ENCODE results near the gene TCEA2. TPM values are rescaled to one million over a fixed set of nuclear protein-coding genes. Genes with fewer than 3 reads are reported as not detected.

Gene TCEA2
- total RNA-seq, 2 donors from 2014 or later = 64.3 to 110 TPM

DNA sequence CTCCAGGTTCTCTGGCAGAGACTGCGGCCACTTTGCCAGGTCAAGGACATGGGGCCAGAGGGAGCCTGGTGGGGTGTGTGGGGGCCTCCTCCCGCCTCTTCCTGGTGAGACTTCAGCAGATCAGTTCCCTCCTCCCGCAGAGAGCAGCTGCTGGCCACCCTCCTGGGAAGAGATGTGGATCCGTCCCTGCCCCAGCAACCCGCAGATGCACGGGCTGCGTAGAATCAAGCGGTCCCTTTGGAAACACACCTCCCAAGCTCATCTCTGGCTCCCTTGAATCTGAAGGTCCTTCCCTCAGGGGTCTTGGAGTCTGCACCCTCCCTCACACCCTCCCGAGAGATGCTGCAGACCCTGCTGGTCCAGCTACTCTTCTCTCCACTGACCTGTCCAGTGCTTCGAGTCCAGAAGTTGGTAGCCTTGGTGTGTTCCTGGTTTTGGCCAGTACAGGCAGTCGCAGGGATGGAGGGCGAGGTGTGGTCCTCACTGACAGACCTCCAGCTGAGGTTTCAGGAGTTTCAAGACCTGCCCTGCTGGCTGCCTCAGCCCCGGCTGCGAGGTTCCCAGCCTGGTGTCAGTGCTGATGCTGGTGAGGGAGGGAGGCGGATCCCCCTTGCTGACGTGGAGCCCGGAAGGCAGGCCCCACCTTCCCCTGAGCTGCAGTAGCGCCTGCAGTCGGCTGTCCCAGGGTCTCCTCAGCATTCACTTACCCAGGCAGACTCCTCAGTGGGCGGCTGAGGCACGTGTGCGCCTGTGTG, 44.2 kb downstream of the TCEA2 start, which contains the start of gene NPBWR2:
NPBWR2 (minus strand) TSS at position 585 of the 755 bp plus-strand sequence. CDS start 734 bp downstream, outside the sequence.
- Mint-ChIP-seq H3K4me3 (no peak within 1 kb of the TSS), H3K27me3 (ENCODE audit: insufficient read depth) (peaks cover 15% of the 10 kb centered on the region), H3K9me3 (no peaks in the 10 kb centered on the region), H3K36me3 (ENCODE audit: low read depth) (no peaks in the 10 kb centered on the region), H3K4me1 (no peaks in the 10 kb centered on the region), H3K27ac (no peak within 1 kb of the TSS)
- no peak within 1 kb of the TSS for H3K4me3 ChIP-seq (ENCODE audit: low read length)
- WGBS, 2 experiments (ENCODE audit: insufficient coverage in 1 of 2, insufficient read length in 1 of 2) = 82% methylated on average over 21 to 22 of the region's 22 CpGs
- TF ChIP-seq, protein P1, sequence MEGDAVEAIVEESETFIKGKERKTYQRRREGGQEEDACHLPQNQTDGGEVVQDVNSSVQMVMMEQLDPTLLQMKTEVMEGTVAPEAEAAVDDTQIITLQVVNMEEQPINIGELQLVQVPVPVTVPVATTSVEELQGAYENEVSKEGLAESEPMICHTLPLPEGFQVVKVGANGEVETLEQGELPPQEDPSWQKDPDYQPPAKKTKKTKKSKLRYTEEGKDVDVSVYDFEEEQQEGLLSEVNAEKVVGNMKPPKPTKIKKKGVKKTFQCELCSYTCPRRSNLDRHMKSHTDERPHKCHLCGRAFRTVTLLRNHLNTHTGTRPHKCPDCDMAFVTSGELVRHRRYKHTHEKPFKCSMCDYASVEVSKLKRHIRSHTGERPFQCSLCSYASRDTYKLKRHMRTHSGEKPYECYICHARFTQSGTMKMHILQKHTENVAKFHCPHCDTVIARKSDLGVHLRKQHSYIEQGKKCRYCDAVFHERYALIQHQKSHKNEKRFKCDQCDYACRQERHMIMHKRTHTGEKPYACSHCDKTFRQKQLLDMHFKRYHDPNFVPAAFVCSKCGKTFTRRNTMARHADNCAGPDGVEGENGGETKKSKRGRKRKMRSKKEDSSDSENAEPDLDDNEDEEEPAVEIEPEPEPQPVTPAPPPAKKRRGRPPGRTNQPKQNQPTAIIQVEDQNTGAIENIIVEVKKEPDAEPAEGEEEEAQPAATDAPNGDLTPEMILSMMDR (conservative IDR thresholded peaks at IDR 0.05) = no peak
- DNase-seq = peak; percentile 72
- H3K9ac ChIP-seq (ENCODE audit: extremely low read depth, low read length, poor library complexity, severe bottlenecking) = no peak within 1 kb of the TSS
- H3K4me1 ChIP-seq (ENCODE audit: control insufficient read depth, insufficient read depth, low read length) = no peaks in the 10 kb centered on the region
- no peak within 1 kb of the TSS for H3K27ac ChIP-seq (ENCODE audit: low read depth, low read length)
- peaks cover 14% of the 10 kb centered on the region for H3K27me3 ChIP-seq (ENCODE audit: control insufficient read depth, insufficient read depth, low read length, poor library complexity, severe bottlenecking)
- no peaks in the 10 kb centered on the region for H3K9me3 ChIP-seq (ENCODE audit: control insufficient read depth, low read length)
- H3K36me3 ChIP-seq (ENCODE audit: control insufficient read depth, insufficient read depth, low read length) = no peaks in the 10 kb centered on the region

DNA sequence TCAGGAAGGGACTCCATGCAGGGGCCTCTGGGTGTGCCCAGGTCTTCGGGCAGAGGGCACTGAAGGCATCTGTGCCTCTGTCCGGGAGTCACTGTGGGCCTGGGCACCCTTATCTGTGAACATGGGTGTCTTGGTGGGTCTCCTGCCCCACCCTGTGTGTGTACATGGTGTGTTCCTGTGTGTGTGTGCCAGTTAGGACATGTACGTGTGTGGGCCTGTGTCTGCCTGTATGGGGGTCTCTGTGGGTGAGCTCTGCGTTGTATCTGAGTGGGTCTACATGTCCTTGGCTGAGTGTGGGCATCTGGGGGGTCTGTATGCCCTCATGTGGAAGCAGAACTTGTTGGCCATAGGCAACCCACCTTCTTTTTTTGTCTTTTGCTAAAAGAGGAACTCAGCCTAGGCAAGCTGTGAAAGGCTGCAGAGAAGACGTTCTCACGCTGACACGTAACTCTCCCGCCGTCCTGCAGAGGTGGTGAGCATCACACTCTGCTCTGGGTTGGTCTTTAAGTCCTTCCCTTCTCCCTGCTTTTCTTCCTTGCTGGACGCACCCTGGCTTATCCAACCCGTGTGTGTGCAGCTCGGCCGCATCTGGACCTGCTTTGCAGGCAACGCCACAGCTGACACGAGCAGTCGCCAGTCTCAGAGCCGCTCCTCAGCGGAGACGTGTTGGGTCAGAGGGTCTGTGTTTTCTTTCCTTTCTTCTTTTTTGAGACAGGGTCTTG, 44.9 kb downstream of the TCEA2 start:
- Histone ChIP-seq H3K27me3 (ENCODE audit: control insufficient read depth, insufficient read depth, low read length, poor library complexity, severe bottlenecking) (peaks cover 10% of the 10 kb centered on the region), H3K27ac (ENCODE audit: low read depth, low read length) (no peak overlapping the region), H3K4me1 (ENCODE audit: control insufficient read depth, insufficient read depth, low read length) (no peaks in the 10 kb centered on the region), H3K9ac (ENCODE audit: extremely low read depth, low read length, poor library complexity, severe bottlenecking) (no peak overlapping the region), H3K36me3 (ENCODE audit: control insufficient read depth, insufficient read depth, low read length) (no peaks in the 10 kb centered on the region), H3K4me3 (ENCODE audit: low read length) (no peak overlapping the region), H3K9me3 (ENCODE audit: control insufficient read depth, low read length) (no peaks in the 10 kb centered on the region)
- DNase-seq = peak; percentile 44
- Mint-ChIP-seq H3K36me3 (ENCODE audit: low read depth) (no peaks in the 10 kb centered on the region), H3K4me3 (no peak overlapping the region), H3K27ac (no peak overlapping the region), H3K4me1 (no peaks in the 10 kb centered on the region), H3K9me3 (no peaks in the 10 kb centered on the region), H3K27me3 (ENCODE audit: insufficient read depth) (peaks cover 11% of the 10 kb centered on the region)
- WGBS, 2 experiments (ENCODE audit: insufficient coverage in 1 of 2, insufficient read length in 1 of 2) = 84 to 89% methylated on average over 15 to 19 of the region's 19 CpGs
- TF ChIP-seq, protein P1 (conservative IDR thresholded peaks at IDR 0.05) = no peak

DNA sequence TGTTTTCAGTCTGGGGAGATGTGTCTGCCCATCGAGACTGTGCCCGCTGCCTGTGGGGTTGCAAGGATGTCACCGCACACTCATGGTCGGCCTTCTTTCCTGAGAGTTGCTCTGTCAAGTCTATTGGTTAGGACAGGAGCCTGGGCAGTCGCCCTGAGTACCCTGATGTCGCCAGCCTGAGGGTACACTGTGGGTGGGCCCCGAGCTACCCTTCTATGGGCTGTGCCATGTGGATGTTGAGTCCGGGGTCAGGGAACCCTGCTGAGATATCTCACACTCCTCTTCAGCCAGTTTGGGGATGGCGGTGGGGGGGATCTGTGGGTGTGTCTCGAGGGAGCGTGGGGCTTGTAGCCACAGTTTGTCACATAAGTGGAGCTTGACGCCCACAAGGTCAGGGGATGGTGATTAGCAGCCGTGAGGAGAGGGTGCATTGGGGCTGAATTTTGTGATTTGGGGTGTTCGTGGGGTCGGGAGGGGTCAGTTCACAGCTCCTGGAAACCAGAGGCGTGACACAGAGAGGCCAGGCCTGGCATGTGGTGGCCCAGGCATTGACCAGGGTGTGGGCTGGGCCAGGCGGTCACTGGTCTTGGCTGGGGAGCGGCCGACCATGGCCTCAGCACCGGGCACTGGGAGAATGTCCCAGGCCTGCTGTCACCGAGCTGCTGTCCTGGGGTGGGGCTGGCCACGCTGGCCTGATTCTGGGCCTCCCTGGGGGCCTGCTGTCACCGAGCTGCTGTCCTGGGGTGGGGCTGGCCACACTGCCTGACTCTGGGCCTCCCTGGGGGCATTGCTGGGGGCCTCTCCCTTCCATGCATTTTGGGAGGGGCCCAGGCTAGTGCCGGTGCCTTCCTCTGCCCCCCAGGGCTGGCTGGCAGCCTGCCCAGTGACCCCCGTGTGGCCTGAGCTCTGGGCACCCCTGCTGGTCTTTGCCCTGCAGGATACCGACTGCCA, 46.0 kb downstream of the TCEA2 start:
- DNase-seq = peak; percentile 34
- H3K9ac ChIP-seq (ENCODE audit: extremely low read depth, low read length, poor library complexity, severe bottlenecking) = no peak overlapping the region
- no peak overlapping the region for H3K4me3 ChIP-seq (ENCODE audit: low read length)
- no peak overlapping the region for H3K27ac Mint-ChIP-seq
- no peak overlapping the region for H3K4me3 Mint-ChIP-seq
- WGBS, 2 experiments (ENCODE audit: insufficient coverage in 1 of 2, insufficient read length in 1 of 2) = 88 to 91% methylated on average over 16 to 26 of the region's 26 CpGs
- H3K9me3 ChIP-seq (ENCODE audit: control insufficient read depth, low read length) = no peaks in the 10 kb centered on the region
- no peaks in the 10 kb centered on the region for H3K9me3 Mint-ChIP-seq
- H3K36me3 Mint-ChIP-seq (ENCODE audit: low read depth) = no peaks in the 10 kb centered on the region
- H3K4me1 Mint-ChIP-seq = no peaks in the 10 kb centered on the region
- peaks cover under 1% of the 10 kb centered on the region for H3K27me3 Mint-ChIP-seq (ENCODE audit: insufficient read depth)
- no peaks in the 10 kb centered on the region for H3K36me3 ChIP-seq (ENCODE audit: control insufficient read depth, insufficient read depth, low read length)
- no peak overlapping the region for H3K27ac ChIP-seq (ENCODE audit: low read depth, low read length)
- H3K4me1 ChIP-seq (ENCODE audit: control insufficient read depth, insufficient read depth, low read length) = no peaks in the 10 kb centered on the region
- TF ChIP-seq, protein P1 (conservative IDR thresholded peaks at IDR 0.05) = no peak
- no peaks in the 10 kb centered on the region for H3K27me3 ChIP-seq (ENCODE audit: control insufficient read depth, insufficient read depth, low read length, poor library complexity, severe bottlenecking)
